Hepatocyte (in vitro differentiated cells): ENCODE measurements around the gene BCAS3.

Source experiments
- CTCF ChIP-seq: fragments of 200-600 bp; sonication (generic); IDR thresholded peaks from 2 replicates; pipeline ENCODE4 v1.5.1; 2016; ENCODE audit warnings: antibody characterized with exemption, mild to moderate bottlenecking; ENCODE audit not compliant: poor library complexity
- EZH2 ChIP-seq: fragments of 200-600 bp; sonication (generic); IDR thresholded peaks from 2 replicates; pipeline ENCODE4 v1.6.1; 2016; ENCODE audit warnings: antibody characterized with exemption, mild to moderate bottlenecking, borderline replicate concordance

- TF ChIP-seq CTCF (no peak), EZH2 (no peak)
Observed at GRCh38 chr17:60781880-60782412, 104.3 kb downstream of the BCAS3 start.
